Vagina (tissue), 2 donors: ENCODE results near the gene MGMT.

Experiments used
- CTCF ChIP-seq, 3 experiments: fragments of 450-650 bp in 2 of 3; fragments of 200-600 bp in 1 of 3; sonication (generic) in 1 of 3; IDR thresholded peaks; one replicate each; pipeline ENCODE4 v1.5.1; 2017 to 2019; ENCODE audit warnings: antibody characterized with exemption in 3 of 3, mild to moderate bottlenecking in 2 of 3, moderate library complexity in 2 of 3
- POLR2A ChIP-seq, 2 donors: fragments of 450-650 bp; IDR thresholded peaks; one replicate each; pipeline ENCODE4 v1.6.1; 2017; ENCODE audit warnings: antibody characterized with exemption in 2 of 2, mild to moderate bottlenecking in 2 of 2, moderate library complexity in 2 of 2
- POLR2AphosphoS5 ChIP-seq, 2 donors: sonication (generic); formaldehyde crosslinking; IDR thresholded peaks; one replicate each; pipeline ENCODE4 v1.9.0; 2017; ENCODE audit warnings: antibody characterized with exemption in 2 of 2, mild to moderate bottlenecking in 2 of 2, low read depth in 1 of 2; ENCODE audit not compliant: insufficient read depth in 1 of 2

- TF ChIP-seq CTCF (IDR thresholded peaks at IDR 0.05) (no peak), POLR2AphosphoS5 (IDR thresholded peaks at IDR 0.05; ENCODE audit: insufficient read depth in 1 of 2, low read depth in 1 of 2) (no peak), POLR2A (IDR thresholded peaks at IDR 0.05) (no peak)
Measured at GRCh38 chr10:129562487-129562886, 95.4 kb downstream of the MGMT start.
